WTC11 (cell line): Measurements from ENCODE around the gene BMS1. TPM values are rescaled to one million over a fixed set of nuclear protein-coding genes. Genes with fewer than 3 reads are reported as not detected.
A peak's percentile ranks its signal among the peaks of the same experiment; 100 is the strongest.
"Not testable (repeated sequence)": the region's sequence is repeated elsewhere in the genome, so short reads cannot be mapped to it uniquely, and the experiment has no call there.

Experiments
- ATAC-seq: fragments of 200-7000 bp; cut with Tn5 transposase; 2 replicates; pipeline ENCODE4 v1.10.0; 2021; ENCODE audit warnings: mild to moderate bottlenecking, moderate library complexity
- CTCF ChIA-PET: fragments of 300-600 bp; sonication (Branson Sonifier 250); formaldehyde crosslinking; loops from one replicate; lab custom pipeline; 2021; ENCODE audit warnings: antibody characterized with exemption; lab: Charles Lee
- POLR2A ChIA-PET: fragments of 350-600 bp; sonication (Branson Sonifier 250); formaldehyde crosslinking; loops from one replicate; lab custom pipeline; 2021; ENCODE audit warnings: antibody characterized with exemption; lab: Charles Lee
- DNase-seq: peaks from one replicate; pipeline ENCODE4 v3.0.0; 2021; ENCODE audit warnings: low spot score
- H3K27ac Mint-ChIP-seq: 2 replicates; pipeline ENCODE4 v1.8.0; 2021; ENCODE audit warnings: mixed read lengths
- H3K27me3 Mint-ChIP-seq: 2 replicates; pipeline ENCODE4 v1.8.0; 2021; ENCODE audit warnings: low read depth, mild to moderate bottlenecking, moderate library complexity, mixed read lengths
- H3K36me3 Mint-ChIP-seq: 2 replicates; pipeline ENCODE4 v1.8.0; 2021; ENCODE audit warnings: mixed read lengths
- H3K4me1 Mint-ChIP-seq: 2 replicates; pipeline ENCODE4 v1.8.0; 2022; ENCODE audit warnings: mixed read lengths
- H3K4me3 Mint-ChIP-seq: 2 replicates; pipeline ENCODE4 v1.8.0; 2021; ENCODE audit warnings: mild to moderate bottlenecking, moderate library complexity, mixed read lengths
- H3K9me3 Mint-ChIP-seq: 2 replicates; pipeline ENCODE4 v1.8.0; 2021; ENCODE audit warnings: mixed read lengths
- AFF4 ChIP-seq: sonication (generic); formaldehyde crosslinking; IDR thresholded peaks from 2 replicates; pipeline ENCODE4 v1.8.1; 2023; ENCODE audit warnings: mild to moderate bottlenecking, missing genetic modification reagents, borderline replicate concordance
- CTCF ChIP-seq: fragments of 200-600 bp; IDR thresholded peaks from 2 replicates; pipeline ENCODE4 v1.8.0; 2022; ENCODE audit warnings: antibody characterized with exemption
- ETV6 ChIP-seq: sonication (generic); formaldehyde crosslinking; IDR thresholded peaks from 2 replicates; pipeline ENCODE4 v1.8.1; 2022; ENCODE audit warnings: mild to moderate bottlenecking, missing genetic modification reagents
- FOXP1 ChIP-seq: sonication (generic); formaldehyde crosslinking; IDR thresholded peaks from 2 replicates; pipeline ENCODE4 v1.8.0; 2022; ENCODE audit warnings: missing genetic modification reagents, mild to moderate bottlenecking, moderate library complexity, borderline replicate concordance
- GRHL2 ChIP-seq: fragments of 250-450 bp; sonication (Bioruptor Pico); IDR thresholded peaks from 2 replicates; pipeline ENCODE4 v1.8.0; 2022; ENCODE audit warnings: mild to moderate bottlenecking, moderate library complexity; ENCODE audit not compliant: insufficient replicate concordance, severe bottlenecking
- JAZF1 ChIP-seq: fragments of 250-450 bp; sonication (Bioruptor Pico); IDR thresholded peaks from 2 replicates; pipeline ENCODE4 v1.9.0; 2021; ENCODE audit warnings: moderate library complexity, mild to moderate bottlenecking, inconsistent platforms
- MAX ChIP-seq: sonication (generic); formaldehyde crosslinking; IDR thresholded peaks from 2 replicates; pipeline ENCODE4 v1.8.0; 2022; ENCODE audit warnings: mild to moderate bottlenecking, missing genetic modification reagents
- NR1H2 ChIP-seq: sonication (generic); formaldehyde crosslinking; IDR thresholded peaks from 2 replicates; pipeline ENCODE4 v1.9.0; 2021; ENCODE audit warnings: mild to moderate bottlenecking, moderate library complexity, missing genetic modification reagents
- SMAD3 ChIP-seq: sonication (generic); formaldehyde crosslinking; IDR thresholded peaks from 2 replicates; pipeline ENCODE4 v1.8.0; 2022; ENCODE audit warnings: missing genetic modification reagents, mild to moderate bottlenecking, borderline replicate concordance
- SMAD4 ChIP-seq: sonication (generic); formaldehyde crosslinking; IDR thresholded peaks from 2 replicates; pipeline ENCODE4 v1.8.0; 2022; ENCODE audit warnings: mild to moderate bottlenecking, missing genetic modification reagents
- TCF7 ChIP-seq: sonication (generic); formaldehyde crosslinking; IDR thresholded peaks from 2 replicates; pipeline ENCODE4 v1.8.0; 2022; ENCODE audit warnings: mild to moderate bottlenecking, low read depth, missing genetic modification reagents, moderate library complexity
- USF1 ChIP-seq: sonication (generic); formaldehyde crosslinking; IDR thresholded peaks from 2 replicates; pipeline ENCODE4 v1.8.0; 2022; ENCODE audit warnings: mild to moderate bottlenecking, missing genetic modification reagents
- ZNF219 ChIP-seq: sonication (generic); formaldehyde crosslinking; IDR thresholded peaks from 2 replicates; pipeline ENCODE4 v1.8.0; 2023; ENCODE audit warnings: missing genetic modification reagents, mild to moderate bottlenecking, borderline replicate concordance
- total RNA-seq: library from RNA; stranded (reverse); gene quantifications from 3 replicates; pipeline ENCODE4 v1.2.3, GENCODE V29; 2021

The BMS1 gene
- total RNA-seq, 1 experiment from 2014 or later, result 37.7 TPM

GRCh38 chr10:42812028-42812427, 29.4 kb downstream of the BMS1 start (continued):
- TF ChIP-seq USF1 (CRISPR knock-in tag) (no peak), AFF4 (CRISPR knock-in tag) (no peak), GRHL2 (no peak), SMAD3 (no peak), SMAD4 (CRISPR knock-in tag) (no peak), ZNF219 (CRISPR knock-in tag) (no peak), ETV6 (CRISPR knock-in tag) (no peak), JAZF1 (CRISPR knock-in tag) (no peak), NR1H2 (no peak), CTCF (no peak), TCF7 (CRISPR knock-in tag) (no peak), FOXP1 (CRISPR knock-in tag) (no peak), MAX (CRISPR knock-in tag) (no peak)

- CTCF ChIA-PET, ATAC-seq, DNase-seq, POLR2A ChIA-PET: not testable (repeated sequence)
- H3K27ac Mint-ChIP-seq, result peak overlapping the region; percentile 91
- peaks cover 72% of the 10 kb centered on the region for H3K4me1 Mint-ChIP-seq
- H3K9me3 Mint-ChIP-seq, result peaks cover 14% of the 10 kb centered on the region
- peaks cover 12% of the 10 kb centered on the region for H3K27me3 Mint-ChIP-seq
- H3K4me3 Mint-ChIP-seq, result peak overlapping the region; percentile 15; the same call in 1 of the 2 replicates
- H3K36me3 Mint-ChIP-seq, result peaks cover 55% of the 10 kb centered on the region
Observed at GRCh38 chr10:42813989-42814687, 31.5 kb downstream of the BMS1 start.

GRCh38 chr10:42816334-42816733, 33.7 kb downstream of the BMS1 start:
- peaks cover 72% of the 10 kb centered on the region for H3K4me1 Mint-ChIP-seq
- ATAC-seq (peak; percentile 67), DNase-seq (peak; percentile 35)
- POLR2A ChIA-PET, result not testable (repeated sequence)
- peak overlapping the region; percentile 98 for H3K27ac Mint-ChIP-seq
- peaks cover 12% of the 10 kb centered on the region for H3K27me3 Mint-ChIP-seq
- H3K9me3 Mint-ChIP-seq, result peaks cover 14% of the 10 kb centered on the region
- TF ChIP-seq ZNF219 (CRISPR knock-in tag) (0 out of 2 replicates have a peak, but pooled peaks have one; percentile 36), MAX (CRISPR knock-in tag) (0 out of 2 replicates have a peak, but pooled peaks have one; percentile 31)
- H3K36me3 Mint-ChIP-seq, result peaks cover 59% of the 10 kb centered on the region
- peak overlapping the region; percentile 35 for H3K4me3 Mint-ChIP-seq
- CTCF ChIA-PET, result interaction anchor here (0.9 to 2.8 kb wide), 4 partner anchors 11 to 263 kb away, joined by 3 to 11 read pairs (median 5); no protein-coding TSS in a partner anchor
